Activated gamma-delta T cell (primary cell): ENCODE results near the gene RHOBTB1.
"Not testable (repeated sequence)": the region's sequence is repeated elsewhere in the genome, so short reads cannot be mapped to it uniquely, and the experiment has no call there.

ENCODE experiments used
- DNase-seq: peaks from one replicate; lab custom pipeline; 2025; lab: John Stamatoyannopoulos, UW
- total RNA-seq, 2 donors: gene quantifications; one replicate each; lab custom pipeline; 2026; lab: John Stamatoyannopoulos, UW

RHOBTB1 gene, protein sequence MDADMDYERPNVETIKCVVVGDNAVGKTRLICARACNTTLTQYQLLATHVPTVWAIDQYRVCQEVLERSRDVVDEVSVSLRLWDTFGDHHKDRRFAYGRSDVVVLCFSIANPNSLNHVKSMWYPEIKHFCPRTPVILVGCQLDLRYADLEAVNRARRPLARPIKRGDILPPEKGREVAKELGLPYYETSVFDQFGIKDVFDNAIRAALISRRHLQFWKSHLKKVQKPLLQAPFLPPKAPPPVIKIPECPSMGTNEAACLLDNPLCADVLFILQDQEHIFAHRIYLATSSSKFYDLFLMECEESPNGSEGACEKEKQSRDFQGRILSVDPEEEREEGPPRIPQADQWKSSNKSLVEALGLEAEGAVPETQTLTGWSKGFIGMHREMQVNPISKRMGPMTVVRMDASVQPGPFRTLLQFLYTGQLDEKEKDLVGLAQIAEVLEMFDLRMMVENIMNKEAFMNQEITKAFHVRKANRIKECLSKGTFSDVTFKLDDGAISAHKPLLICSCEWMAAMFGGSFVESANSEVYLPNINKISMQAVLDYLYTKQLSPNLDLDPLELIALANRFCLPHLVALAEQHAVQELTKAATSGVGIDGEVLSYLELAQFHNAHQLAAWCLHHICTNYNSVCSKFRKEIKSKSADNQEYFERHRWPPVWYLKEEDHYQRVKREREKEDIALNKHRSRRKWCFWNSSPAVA
- total RNA-seq = 2.4 to 2.6 reads per million in 2 donors

DNA sequence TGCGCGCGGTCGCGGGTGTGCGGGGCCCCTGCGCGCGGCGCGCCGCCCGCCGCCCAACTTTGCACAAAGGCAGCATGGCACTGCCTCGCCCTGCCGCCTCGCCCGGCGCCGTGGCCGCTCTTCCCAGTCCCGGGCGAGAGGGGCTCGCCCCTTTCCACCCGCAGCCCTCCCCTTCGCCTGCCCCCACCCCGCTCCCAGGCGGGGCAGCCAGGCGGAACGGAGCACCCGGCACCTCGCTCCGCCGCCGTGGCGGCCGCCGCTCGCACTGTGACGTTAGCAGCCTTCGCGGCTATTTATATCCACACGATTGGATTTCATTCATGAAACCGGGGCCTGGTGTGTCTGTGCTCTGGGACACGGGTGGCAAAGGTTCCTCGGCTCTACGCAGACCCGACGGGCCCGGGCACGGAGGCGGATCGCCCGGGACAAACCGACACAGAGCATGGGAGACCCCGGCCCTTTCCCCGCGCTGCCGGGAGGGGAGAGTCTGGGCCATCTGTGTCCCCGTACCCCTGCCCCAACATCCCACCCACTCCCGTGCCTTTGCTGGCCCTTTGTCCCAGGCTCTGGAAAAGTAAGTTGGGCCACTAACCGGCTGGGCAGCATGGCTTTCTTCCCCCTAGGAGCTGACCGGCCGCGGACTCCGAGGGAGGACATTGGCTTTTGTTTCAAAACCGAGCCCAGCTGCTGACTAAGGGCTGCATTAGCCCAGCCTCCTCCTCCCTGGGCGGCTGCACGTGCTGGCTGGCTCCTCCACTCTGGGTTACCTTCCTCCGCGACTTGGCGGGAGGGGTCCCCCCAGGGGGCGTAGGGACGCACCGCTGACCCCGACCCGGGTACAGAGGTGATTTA lies at the start of gene RHOBTB1:
RHOBTB1 (minus strand) TSS at position 128 of the 852 bp plus-strand sequence. CDS start 32,643 bp downstream, outside the sequence.
- no peak for DNase-seq

DNA sequence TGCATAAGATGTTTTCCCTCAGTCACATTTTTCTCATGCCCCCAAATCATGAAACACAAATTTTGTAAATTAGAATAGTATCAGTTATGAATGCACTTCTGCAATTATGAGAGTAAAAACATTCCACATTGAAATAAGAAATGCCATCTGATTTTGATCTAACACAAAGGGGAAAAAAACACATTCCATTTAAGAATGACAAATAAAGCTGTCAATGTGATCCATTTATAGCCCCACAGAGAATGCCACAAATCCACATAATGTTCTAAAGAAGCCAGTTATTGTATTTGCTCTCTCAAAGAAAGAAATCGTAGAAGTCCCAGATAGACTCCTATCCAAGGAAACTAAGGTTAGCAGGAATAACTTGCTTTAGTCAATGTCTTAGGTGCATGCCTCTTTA lies 48.7 kb upstream of the RHOBTB1 start:
- DNase-seq = no peak

DNA sequence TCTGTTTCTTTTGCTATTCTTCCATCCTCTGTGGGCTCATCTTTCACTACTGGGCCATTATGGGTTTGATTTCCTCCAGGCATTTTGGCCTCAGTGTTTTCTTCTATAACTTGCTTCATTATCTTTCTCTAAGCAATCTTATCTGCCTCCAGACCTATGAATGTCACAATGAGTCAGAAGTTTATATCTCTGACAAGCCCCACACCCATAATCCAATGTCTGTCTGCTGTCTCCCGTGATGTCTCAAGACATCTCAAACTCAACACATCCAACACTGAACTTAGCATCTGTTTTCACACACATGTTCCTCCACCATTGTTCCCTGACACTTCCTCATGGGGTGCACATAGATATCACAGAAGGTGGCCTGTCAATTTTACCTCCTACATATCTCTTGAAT lies 46.7 kb upstream of the RHOBTB1 start:
- no peak for DNase-seq

DNA sequence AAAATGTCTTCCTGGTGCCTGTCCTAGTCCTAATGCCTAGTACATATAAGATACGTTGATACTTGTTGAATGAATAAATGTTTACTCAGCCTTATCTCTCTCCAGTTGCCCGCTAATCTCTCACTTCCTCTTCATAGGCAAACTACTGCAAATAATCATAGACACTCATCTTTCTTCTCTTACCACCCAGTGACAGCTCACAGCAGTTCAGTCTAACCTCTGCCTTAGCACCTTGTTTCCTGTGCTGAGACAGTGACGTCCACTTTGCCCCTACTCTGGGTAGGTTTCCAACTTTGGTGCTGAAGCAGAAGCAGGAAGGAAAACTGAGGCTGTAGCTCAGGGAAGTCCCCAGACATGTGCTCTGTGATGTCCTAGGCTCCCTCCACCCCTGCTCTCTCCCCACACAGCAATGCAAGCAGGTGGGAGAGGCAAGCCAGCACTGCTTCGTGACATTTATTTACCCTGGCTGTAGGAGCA lies 45.5 kb upstream of the RHOBTB1 start:
- no peak for DNase-seq

DNA sequence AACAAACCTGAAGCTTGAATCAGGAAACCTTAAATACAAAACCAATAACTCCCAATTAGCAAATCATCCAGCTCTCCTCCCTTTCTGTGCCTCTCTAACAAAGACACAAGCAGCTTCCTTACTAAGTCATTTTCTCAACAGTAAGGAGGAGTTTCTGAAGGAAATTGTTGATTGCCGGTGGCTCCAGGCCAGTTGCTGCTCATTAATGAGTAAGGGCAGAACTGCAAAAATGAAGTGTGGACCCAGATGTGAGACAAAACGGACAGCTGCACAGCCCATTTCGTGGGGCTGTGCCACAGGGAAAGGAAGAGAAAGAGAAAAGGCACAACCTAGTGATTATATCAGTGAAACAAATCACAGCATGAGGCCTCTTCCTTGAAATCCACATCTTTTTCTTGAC lies 42.8 kb upstream of the RHOBTB1 start:
- DNase-seq = no peak

DNA sequence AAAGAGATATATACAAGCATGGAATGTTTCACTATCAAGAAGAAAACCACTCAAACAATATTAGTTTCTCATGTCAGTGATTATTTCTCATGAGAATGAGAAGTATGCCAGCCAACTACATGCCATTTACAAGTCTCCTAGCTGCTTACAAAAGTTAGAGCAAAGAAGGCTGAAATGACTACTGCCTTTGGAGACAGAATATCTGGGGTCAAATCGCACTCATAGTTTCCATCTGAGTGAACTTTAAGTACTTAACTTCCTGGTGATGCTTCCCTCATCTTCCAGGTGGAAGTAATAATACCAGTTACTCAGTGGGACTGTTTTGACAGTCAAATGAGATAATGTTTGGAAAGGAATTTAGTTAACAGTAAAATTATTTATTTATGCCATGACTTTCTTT lies 42.0 kb upstream of the RHOBTB1 start:
- no peak for DNase-seq

DNA sequence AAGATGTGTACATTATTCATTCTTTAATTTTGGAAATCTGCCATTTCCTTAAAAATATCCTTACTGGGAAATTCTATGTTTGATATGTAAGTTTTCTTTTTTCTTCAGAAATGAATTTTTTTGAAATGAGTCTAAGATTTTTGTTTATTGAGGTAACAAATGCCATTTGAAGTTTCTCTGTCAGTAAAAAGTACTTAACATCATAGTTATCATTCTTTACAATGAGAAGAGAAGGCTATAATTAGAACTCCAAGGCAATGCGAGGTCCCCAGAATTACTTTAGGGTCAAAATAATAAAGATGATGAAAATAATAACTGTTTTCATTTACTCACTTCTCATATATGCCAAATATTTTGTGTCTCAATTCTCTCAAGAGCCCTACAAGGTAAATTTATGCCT lies 37.0 kb upstream of the RHOBTB1 start:
- DNase-seq = no peak

DNA sequence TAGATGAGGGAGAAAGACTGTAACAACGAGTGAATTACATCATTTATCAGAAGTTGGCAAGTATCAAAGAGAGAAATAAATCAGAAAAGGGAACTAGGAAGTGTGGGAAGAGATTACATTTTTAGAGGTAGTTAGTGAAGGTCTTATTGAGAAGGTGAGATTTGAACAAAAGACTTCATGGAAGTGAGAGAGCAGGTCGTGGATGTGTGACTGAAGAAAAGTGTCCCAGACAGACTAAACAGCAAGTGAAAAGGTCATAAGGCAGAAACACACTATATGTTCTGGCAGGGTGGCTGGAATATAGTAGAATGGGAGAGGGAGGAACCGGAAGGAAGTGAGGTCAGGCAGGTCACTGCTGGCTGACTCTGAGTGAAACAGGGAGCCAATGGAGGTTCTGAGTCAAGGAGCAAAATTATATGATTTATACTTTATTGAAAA lies 35.7 kb upstream of the RHOBTB1 start:
- no peak for DNase-seq

DNA sequence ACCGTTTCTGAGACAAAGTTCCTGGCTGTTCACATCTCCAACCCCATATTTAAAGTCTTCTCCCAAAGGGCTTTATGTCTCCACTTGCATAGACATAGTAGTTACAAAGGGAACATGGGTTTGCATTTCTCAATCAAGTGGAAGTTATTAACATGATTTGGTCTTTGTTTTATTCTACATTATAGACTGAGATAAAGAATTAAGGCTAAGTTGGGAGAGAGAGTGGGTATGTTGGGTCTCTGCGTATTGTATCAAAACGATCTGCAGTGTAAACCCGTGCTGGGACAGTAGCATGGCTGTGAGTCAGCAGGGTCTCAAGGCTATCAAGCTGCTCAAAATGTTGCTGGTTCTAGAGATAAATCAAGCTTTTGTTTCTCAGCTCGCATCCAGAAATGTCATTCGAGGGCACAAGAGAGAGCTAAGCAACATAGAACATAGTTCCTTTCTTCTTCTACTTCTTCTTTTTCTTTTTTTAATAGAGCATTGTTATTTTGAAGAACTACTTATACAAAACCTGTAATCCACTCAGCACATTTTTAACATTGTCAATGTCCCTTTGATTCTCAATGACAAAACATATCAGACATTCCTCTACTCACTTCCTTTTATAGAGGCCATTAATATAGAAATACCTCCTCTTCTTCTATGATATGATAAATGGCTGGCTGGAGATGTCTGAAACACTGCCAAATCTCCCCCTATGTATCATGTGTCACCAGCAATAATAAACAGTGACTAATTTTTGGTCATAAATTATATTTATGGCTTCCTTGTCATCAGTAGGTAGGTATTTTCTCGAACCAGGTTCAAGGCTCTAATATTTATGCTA lies 34.5 kb upstream of the RHOBTB1 start:
- no peak for DNase-seq

DNA sequence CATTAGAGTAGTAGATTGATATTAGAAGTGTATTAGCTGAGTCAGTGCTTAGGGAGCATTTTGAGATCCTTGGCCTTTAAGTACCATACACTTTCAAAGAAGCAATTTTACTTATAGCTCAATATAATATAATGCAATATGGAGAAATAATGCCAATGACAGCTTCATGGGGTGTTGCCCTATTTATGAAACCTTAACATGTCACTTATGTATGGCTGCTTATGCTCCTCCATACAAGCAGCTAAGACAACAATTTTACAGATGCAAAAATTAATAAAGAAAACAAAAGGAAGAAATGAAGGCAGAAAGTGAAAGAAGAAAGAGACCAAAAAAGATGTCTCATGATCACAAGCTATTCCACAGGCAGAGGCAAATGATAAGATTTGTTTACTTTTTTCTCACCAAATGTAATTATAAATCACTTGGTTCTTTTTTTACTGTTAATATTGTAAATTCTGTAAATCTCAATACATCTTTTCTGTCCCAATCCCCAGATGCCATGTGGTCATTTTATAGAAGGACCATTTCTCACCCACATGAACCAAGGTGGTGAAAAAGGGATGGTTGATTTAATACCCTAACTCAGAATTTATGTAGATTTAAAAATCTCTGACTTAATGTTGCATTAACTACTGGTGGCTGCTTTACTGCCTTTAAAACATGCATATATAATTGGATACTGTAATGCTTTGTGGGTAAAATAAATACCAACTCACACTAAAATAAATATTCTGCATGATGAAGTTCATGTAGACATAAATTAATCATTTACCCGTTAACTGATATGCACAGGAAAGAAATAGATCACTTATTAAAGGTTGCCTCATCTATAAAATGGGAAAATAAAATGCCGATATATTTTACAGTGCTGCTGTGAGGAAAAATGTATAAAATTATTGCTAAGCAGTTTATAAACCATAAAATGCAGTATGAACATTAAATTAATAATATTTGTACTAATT lies 33.5 kb upstream of the RHOBTB1 start:
- DNase-seq = no peak

DNA sequence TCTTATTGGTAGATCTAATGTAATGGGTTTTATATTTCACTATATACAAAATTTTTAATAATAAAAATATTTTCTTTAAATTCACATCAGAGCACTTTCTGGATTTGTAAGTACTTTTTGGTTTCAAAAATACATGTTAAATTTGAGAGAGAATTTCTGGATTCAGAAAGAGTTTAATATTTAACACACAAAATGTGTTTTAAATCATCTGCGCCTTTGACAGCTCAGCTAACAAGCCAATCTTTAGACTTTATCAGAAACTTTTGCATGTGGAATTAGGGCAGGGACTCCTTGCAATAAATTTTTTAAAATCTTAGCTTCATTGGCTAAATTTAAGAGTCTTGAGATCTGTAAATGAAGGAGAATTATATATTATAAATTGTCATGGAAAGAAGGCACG lies 32.7 kb upstream of the RHOBTB1 start:
- no peak for DNase-seq

DNA sequence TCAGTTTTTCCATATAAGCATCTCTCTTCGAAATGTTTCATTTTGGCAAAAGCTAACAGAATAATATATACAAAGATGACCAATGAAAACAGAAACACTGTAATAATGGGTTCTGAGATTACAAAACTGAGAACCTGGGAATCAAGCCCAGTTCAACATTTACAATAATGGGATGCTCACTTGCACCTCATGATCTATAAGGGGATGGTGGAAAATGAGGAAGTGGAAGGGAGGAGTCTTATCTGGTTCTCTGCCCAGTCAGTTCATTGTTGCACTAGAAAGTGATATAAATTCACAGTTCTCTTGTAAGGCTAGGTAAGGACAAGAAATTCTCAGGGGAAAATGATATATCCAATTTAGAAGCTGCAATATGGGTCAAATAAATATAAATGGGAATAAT lies 31.7 kb upstream of the RHOBTB1 start:
- no peak for DNase-seq

DNA sequence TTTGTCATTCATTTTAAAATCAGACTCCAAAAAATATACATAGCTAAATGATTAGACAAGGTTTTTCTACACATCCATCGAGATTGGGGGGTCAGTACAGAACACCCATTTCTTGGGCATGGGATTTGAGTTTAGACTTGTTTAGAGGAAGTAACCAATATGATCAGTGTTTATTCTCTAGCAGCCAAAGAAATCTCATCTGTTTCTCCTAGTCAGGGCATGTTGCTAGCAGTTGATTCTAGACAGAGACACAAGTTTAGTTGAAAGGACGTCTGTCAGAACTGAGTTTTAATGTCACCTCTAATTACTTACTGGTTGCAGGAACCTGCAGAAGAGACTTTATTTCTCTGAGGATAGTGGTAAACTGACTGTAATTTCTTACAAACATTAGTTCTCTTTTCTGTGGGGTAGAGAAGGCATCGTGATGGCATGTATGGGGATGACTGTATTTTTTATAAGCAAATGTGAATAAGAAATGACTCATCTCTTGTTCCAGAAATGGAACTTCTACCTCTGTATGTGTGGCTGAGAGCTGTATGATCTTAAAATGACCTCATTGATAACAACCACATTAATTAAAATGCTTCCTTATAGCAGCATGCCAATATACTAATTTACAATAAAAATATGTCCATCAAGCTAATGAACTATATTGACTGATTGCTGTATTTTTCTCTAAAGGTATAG lies 30.6 kb upstream of the RHOBTB1 start:
- DNase-seq = no peak

DNA sequence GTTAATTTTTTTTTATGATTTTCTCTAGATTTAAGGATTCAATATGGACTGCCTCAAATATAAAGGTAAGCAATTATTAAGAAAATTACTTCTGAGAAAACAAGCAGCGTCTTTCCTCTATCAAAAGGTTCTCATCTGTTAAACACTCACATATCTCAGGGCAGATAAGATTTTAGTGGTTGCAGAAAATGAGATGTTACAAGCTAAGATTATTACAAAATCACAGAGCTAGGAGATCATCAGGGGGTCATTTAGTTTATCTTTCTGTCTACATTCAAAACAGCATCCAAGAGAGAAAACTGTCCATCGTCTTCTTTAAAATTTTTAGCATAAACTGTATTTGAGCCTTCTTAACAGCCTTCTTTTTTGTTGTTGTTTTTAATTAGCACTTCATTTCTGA lies 29.1 kb upstream of the RHOBTB1 start:
- DNase-seq = no peak

DNA sequence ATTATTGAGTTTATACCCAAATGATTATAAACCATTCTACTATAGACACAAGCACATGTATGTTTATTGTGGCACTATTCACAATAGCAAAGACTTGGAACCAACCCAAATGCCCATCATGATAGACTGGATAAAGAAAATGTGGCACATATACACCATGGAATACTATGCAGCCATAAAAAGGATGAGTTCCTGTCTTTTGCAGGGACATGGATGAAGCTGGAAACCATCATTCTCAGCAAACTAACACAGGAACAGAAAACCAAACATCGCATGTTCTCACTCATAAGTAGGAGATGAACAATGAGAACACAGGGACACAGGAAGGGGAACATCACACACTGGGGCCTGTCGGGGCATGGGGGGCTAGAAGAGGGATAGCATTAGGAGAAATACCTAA lies 28.2 kb upstream of the RHOBTB1 start:
- not testable (repeated sequence) for DNase-seq

DNA sequence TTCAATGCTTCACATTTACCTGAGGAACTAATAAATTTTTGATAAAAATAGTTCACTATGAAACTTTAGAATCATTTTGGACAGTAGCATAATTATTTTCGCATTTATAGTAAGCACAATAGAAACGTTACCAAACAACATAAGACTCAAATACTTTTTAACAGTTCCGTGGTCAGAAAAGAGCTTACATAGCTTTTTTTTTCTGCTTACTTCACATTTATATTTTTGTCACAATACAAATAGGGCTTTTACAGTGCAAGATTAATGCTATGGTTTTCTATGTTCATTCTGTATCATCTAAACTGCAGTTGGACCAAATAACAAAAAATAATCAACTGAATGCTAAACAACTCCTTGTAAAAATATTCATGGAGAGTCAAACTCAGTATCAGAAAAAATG lies 26.5 kb upstream of the RHOBTB1 start:
- no peak for DNase-seq

DNA sequence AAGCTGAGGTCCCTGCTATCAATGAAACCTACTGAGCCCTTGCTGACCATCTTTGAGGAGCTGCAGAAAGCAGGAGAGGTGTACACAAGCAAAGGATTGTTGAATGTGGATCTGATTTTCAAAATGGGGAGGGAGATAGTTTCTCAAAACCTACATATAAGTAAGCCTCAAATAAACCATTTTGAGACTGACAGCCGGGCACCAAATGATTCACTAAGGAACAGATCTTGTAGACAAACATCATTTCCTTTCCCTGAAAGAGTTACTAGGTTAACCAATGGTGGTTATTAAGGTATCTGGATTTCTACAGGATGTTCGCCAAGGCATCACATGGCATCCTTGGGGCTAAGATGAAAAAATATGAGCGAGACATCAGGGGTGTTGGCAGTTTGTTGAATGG lies 24.5 kb upstream of the RHOBTB1 start:
- no peak for DNase-seq

DNA sequence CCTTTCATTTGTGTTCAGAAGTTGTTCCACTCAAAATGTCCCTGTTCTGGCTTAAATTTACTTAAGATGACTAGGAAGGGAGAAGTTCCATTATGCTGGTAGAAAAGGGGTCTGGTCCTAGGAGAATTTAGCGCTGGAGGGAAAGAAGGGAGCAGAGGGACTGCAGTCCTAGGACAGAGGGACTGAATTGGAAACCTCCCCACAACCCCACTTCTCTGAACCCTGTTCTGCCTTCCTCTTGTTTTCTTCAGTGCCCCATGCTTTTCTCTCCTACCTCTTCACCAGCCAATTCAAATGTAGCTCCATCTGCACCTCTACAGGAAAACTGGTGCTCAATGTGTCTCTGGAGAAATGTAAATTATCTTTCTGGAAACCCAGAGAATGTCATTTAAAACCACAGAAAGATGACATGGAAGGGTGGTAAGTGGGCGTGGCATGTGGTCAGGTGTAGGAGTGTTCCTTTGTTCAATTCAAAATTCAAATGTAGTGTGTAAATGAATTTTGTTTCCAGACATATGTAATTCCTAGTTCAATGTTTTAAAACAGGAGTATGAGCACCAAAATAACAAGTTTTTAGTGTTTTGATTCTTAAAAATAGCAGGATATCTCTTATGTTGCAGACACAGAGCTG lies 24.0 kb upstream of the RHOBTB1 start:
- no peak for DNase-seq

DNA sequence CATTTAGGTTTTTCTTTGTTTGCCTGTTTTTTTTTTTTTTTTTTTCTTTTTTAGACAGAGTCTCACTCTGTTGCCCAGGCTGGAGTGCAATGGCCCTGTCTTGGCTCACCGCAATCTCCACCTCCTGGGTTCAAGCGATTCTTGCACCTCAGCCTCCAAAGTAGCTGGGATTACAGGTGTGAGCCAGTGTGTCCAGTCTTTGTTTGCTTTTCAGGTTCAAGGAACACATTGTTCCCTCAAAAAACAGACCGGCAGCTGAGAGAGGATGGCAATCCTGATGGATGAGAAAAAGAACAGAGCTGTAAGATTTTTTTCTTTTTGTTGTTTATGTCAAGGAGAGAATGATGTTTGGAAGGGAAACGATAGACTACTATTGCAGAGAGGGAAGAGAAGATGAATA lies 23.3 kb upstream of the RHOBTB1 start:
- no peak for DNase-seq
